BJ (cell line): ENCODE data around the gene STK4. TPM values are rescaled to one million over a fixed set of nuclear protein-coding genes. Genes with fewer than 3 reads are reported as not detected.
A peak's percentile ranks its signal among the peaks of the same experiment; 100 is the strongest.

Source experiments
- CTCF ChIA-PET: fragments of 350-600 bp; formaldehyde crosslinking; extraction: SDS; loops from one replicate; lab custom pipeline; 2021; ENCODE audit warnings: antibody characterized with exemption, inconsistent platforms; lab: Yijun Ruan, JAX
- POLR2A ChIA-PET: fragments of 300-600 bp; sonication (Branson Sonifier 250); formaldehyde crosslinking; extraction: SDS; loops from one replicate; lab custom pipeline; 2021; ENCODE audit warnings: antibody characterized with exemption; lab: Charles Lee
- DNase-seq: peaks from one replicate; pipeline ENCODE4 v3.0.0-alpha.2; 2011; ENCODE audit warnings: low read depth
- H3K27me3 ChIP-seq: 2 replicates; pipeline ENCODE4 v1.6.0; 2011; ENCODE audit warnings: low read length; ENCODE audit not compliant: control insufficient read depth, insufficient read depth
- H3K36me3 ChIP-seq: 2 replicates; pipeline ENCODE4 v1.5.1; 2011; ENCODE audit warnings: low read length; ENCODE audit not compliant: control insufficient read depth, insufficient read depth
- H3K4me3 ChIP-seq: 2 replicates; pipeline ENCODE4 v1.5.1; 2011; ENCODE audit warnings: low read depth, mild to moderate bottlenecking, control low read depth, low read length
- polyA plus RNA-seq: library from polyadenylated mRNA; depleted of rRNA; stranded (reverse); fragments of >200 nt; gene quantifications from 2 replicates; pipeline ENCODE4 v1.2.3, GENCODE V29; 2011
- TF ChIP-seq, protein P1 (sequence below): IDR thresholded peaks from 2 replicates; pipeline ENCODE4 v1.5.1; 2011; ENCODE audit warnings: low read depth, mild to moderate bottlenecking, control low read depth, inconsistent platforms, low read length, moderate library complexity; ENCODE audit not compliant: insufficient read depth

Gene STK4
- polyA plus RNA-seq, 1 experiment = 12.4 TPM

DNA sequence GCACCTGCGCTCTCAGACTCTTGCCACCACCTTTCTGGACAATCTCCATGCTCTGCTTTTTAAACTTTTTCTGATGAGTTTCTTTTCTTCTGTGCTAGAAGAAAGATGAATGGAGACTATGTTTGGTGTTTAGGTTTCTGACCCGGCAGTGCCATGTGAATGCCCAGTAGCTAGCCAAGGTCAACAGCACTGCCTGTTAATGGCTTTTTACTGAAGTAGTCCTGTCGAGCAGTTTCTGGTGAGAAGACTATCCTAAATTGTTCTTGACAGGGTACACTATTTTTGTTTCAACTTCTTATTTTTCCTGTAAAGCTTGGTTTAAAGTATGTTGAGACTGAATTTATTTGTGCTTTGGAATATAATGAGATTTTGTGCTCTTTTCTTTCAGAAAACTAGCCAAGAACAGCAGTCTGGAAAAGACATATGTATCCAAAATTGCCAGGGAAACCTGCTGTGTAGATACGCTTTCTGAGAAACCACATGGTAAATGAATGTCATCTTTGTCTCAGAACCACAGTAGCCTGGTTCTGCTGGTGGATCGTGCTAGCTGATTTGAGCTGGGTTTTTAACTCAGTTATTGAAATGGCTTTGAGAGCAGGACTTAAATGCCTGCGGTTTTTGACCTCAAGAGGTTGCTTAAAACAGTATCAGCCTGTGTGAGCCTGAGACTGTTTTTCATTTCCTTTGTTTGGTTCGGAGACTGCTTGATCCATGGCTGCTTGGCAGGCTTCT is 86.6 kb downstream of the STK4 start:
- DNase-seq = peak; percentile 73
- ChIA-PET CTCF (interaction anchor here (0.6 to 24.0 kb wide), 4 partner anchors 9 to 241 kb away, joined by 3 to 407 read pairs (median 18); partner anchors contain the start of gene KCNS1), POLR2A (interaction anchor here (0.5 to 1.0 kb wide), 4 partner anchors 14 to 167 kb away, joined by 3 to 8 read pairs (median 3); partner anchors contain the start of gene YWHAB)
- Histone ChIP-seq H3K27me3 (no peaks in the 10 kb centered on the region), H3K36me3 (peaks cover 2% of the 10 kb centered on the region), H3K4me3 (no peak overlapping the region)
- TF ChIP-seq, protein P1, sequence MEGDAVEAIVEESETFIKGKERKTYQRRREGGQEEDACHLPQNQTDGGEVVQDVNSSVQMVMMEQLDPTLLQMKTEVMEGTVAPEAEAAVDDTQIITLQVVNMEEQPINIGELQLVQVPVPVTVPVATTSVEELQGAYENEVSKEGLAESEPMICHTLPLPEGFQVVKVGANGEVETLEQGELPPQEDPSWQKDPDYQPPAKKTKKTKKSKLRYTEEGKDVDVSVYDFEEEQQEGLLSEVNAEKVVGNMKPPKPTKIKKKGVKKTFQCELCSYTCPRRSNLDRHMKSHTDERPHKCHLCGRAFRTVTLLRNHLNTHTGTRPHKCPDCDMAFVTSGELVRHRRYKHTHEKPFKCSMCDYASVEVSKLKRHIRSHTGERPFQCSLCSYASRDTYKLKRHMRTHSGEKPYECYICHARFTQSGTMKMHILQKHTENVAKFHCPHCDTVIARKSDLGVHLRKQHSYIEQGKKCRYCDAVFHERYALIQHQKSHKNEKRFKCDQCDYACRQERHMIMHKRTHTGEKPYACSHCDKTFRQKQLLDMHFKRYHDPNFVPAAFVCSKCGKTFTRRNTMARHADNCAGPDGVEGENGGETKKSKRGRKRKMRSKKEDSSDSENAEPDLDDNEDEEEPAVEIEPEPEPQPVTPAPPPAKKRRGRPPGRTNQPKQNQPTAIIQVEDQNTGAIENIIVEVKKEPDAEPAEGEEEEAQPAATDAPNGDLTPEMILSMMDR = no peak

DNA sequence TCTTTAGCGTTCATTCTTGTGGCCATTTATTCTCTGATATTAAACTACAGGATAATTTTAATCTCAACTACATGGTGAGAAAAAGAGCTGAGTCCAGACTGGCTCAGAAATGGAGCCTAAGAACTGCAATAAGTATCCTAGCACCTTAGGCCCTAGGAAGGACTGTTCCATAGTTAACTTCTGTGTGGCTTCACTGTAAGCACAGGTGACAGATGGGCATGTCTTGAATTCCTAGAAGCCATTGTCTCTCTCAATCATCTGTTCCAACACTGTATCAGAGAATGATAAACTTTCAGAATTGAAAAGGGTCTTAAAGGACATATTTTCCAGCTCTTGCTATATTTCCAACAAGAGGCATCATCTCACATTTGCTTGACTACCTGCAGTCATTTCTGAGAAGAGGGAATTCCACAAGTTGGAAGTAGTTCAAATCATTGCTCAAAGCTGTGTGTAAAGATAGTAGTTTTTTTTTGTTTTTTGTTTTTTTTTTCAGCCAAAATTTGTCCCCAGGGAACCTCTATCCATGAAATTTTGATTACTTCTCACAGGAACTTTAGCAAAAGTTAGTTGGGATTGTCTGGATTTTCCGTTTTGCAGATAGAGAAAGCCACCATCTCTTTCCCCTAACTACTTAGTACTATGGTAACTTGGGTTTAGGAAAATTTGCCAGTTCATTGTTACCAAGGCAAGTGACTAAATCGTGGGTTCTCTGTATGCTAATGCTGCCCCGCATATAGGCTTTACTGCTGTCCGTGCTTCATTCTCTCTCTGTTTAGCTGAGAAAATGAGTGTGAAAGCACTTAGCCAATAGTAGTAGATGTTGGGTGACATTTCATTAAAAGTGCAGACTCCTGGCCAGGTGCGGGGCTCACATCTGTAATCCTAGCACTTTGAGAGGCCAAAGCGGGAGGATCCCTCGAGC is 87.4 kb downstream of the STK4 start:
- ChIA-PET POLR2A (interaction anchor here (0.6 to 1.0 kb wide), 4 partner anchors 15 to 41 kb away, joined by 3 to 8 read pairs (median 4); no protein-coding TSS in a partner anchor), CTCF (interaction anchor here (1.0 to 24.0 kb wide), 4 partner anchors 9 to 42 kb away, joined by 3 to 407 read pairs (median 18); partner anchors contain the start of gene KCNS1)
- no peak for DNase-seq

DNA sequence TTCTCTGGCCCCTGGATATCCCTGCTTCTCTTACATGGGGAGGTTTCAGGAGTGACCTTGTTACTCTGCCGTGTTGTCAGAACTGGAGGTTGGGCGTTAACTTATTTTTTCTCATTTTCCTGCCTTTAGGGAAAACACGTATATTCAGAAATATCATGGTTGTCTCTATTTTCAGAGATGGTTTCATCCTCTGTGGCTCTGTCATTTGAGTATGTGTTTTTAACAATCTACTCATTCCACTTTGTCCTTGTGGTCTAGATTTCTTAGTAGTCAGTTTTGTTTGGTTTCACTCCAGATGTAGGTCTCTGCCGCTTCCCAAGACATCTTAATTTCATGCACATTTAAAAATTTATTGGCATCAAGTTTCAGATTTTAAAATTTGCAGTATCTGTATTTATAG is 88.7 kb downstream of the STK4 start:
- peaks cover 2% of the 10 kb centered on the region for H3K36me3 ChIP-seq
- POLR2A ChIA-PET = no interaction called here
- DNase-seq = no peak
- no peak overlapping the region for H3K4me3 ChIP-seq
- no peaks in the 10 kb centered on the region for H3K27me3 ChIP-seq
- TF ChIP-seq, protein P1 = no peak
- CTCF ChIA-PET = interaction anchor here (1.3 to 24.0 kb wide), 4 partner anchors 11 to 57 kb away, joined by 3 to 407 read pairs (median 18); partner anchors contain the start of gene KCNS1

More for the DNA sequence above, 87.4 kb downstream of the STK4 start:
- no peaks in the 10 kb centered on the region for H3K27me3 ChIP-seq
- no peak overlapping the region for H3K4me3 ChIP-seq
- TF ChIP-seq, protein P1 = no peak
- peaks cover 2% of the 10 kb centered on the region for H3K36me3 ChIP-seq

DNA sequence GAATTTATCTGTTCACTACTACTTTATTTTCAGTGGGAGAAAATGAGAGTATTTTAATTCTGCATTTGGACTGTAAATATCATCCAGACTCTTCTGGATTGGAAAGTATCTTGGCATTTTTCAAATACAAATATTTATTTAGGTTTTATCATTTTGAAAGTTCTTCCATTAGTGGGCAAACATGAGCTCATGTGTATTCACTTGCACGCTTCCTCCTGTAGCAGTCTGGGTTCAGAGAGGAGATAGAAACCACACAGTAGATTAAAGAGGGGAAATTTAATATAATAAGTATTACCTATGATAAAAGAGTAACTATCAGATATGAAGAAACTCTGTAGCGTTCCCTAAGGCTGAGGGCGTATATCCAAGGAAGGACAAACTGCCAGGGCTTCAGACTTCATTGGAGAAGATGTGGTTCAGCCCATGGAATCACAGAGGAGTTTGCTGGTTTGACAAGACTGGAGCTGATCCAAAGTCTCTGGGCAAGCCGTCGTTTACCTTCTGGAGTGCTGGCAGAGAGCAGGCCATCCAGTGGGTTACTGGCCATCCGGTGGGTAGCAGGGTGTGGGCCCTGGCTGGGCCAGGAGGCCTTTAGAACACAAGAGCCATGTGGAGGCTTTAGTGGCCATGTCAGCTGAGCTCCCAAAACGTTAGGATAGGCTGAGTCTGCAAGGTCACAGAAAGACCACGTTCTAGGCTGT is 90.3 kb downstream of the STK4 start:
- POLR2A ChIA-PET = no interaction called here
- Histone ChIP-seq H3K36me3 (peaks cover 2% of the 10 kb centered on the region), H3K4me3 (no peak overlapping the region), H3K27me3 (no peaks in the 10 kb centered on the region)
- CTCF ChIA-PET = interaction anchor here (1.3 to 24.0 kb wide), 4 partner anchors 12 to 55 kb away, joined by 3 to 407 read pairs (median 19); partner anchors contain the start of gene KCNS1
- TF ChIP-seq, protein P1 = no peak
- DNase-seq = no peak
